Measurements from ENCODE around the gene TEKT5. TPM values are rescaled to one million over a fixed set of nuclear protein-coding genes. Genes with fewer than 3 reads are reported as not detected.

The TEKT5 gene
- total and polyA plus RNA-seq, 9 of the 15 experiments (the other 6 are each of a cell fraction or from before 2014, with no cell fraction given), result 0.10 to 0.19 TPM; not detected in 7

DNA sequence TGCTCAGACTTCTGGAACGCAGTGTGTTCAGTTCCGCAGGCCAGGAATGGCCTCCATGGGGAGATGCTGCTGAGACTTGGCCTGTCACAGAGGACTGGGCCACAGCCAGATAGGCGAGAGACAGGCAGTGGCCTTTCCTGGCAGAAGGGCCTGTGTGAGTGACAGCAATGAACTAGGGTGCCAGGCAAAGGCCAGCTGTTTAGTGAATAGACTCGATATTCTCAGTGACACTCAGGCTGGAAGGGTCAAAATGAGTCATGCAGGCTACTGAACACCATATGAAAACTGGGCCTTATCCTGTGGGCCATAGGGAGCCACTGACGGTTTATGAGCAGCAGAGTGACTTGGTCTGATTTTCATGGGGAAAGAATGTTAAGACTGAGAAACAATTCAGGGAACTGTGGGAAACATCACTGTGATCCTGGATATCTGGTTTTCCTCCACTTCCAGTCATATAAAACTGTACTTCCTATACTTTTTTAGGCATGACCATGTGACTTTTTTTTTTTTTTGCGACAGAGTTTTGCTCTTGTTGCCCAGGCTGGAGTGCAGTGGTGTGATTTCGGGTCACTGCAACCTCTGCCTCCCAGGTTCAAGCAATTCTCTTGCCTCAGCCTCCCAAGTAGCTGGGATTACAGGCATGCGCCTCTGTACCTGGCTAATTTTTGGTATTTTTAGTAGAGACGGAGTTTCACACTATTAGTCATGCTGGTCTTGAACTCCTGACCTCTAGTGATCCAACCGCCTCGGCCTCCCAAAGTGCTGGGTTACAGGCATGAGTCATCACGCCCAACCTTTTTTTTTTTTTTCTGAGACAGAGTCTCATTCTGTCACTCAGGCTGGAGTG, 43.7 kb upstream of the TEKT5 start (continued):
- TF ChIP-seq TRIM28 (IDR thresholded peaks at IDR 0.05) (0 out of 2 replicates have a peak, but pooled peaks have one; percentile 42), ZFP36 (IDR thresholded peaks at IDR 0.05; ENCODE audit: low read depth, low read length, partially characterized antibody) (peak; percentile 93), DACH1 (IDR thresholded peaks at IDR 0.05; ENCODE audit: partially characterized antibody) (peak; percentile 61), RBBP5 (IDR thresholded peaks at IDR 0.05; ENCODE audit: borderline replicate concordance, insufficient read depth, low read length, poor library complexity, severe bottlenecking) (peak; percentile 35), RHOXF2B (CRISPR knock-in tag; conservative IDR thresholded peaks at IDR 0.05) (no peak), SMARCC2 (IDR thresholded peaks at IDR 0.05; ENCODE audit: low read depth) (peak; percentile 84), ETV5 (CRISPR knock-in tag; IDR thresholded peaks at IDR 0.05; ENCODE audit: low read depth) (no peak), PTRF (tag; IDR thresholded peaks at IDR 0.05) (no peak), PPARD (CRISPR knock-in tag; IDR thresholded peaks at IDR 0.05) (no peak), RBM14 (IDR thresholded peaks at IDR 0.05; ENCODE audit: borderline replicate concordance, insufficient read depth, low read depth, low read length) (no peak), MCM5 (IDR thresholded peaks at IDR 0.05; ENCODE audit: low read depth) (no peak), CREB1 (IDR thresholded peaks at IDR 0.05) (no peak), CREB1 (CRISPR knock-in tag; IDR thresholded peaks at IDR 0.05) (peak; percentile 27; the same call in 1 of the 2 replicates), PTTG1 (tag; IDR thresholded peaks at IDR 0.05; ENCODE audit: low read depth) (no peak), ADNP (tag; IDR thresholded peaks at IDR 0.05) (peak; percentile 84), ZNF695 (CRISPR knock-in tag; IDR thresholded peaks at IDR 0.05) (no peak), NFIC (IDR thresholded peaks at IDR 0.05) (0 out of 2 replicates have a peak, but pooled peaks have one; percentile 36), STAG1 (CRISPR knock-in tag; IDR thresholded peaks at IDR 0.05; ENCODE audit: borderline replicate concordance) (no peak), NFIX (CRISPR knock-in tag; IDR thresholded peaks at IDR 0.05; ENCODE audit: low read depth) (no peak), KLF13 (tag; IDR thresholded peaks at IDR 0.05; ENCODE audit: borderline replicate concordance, low read depth) (no peak)
- TF ChIP-seq, protein P1, sequence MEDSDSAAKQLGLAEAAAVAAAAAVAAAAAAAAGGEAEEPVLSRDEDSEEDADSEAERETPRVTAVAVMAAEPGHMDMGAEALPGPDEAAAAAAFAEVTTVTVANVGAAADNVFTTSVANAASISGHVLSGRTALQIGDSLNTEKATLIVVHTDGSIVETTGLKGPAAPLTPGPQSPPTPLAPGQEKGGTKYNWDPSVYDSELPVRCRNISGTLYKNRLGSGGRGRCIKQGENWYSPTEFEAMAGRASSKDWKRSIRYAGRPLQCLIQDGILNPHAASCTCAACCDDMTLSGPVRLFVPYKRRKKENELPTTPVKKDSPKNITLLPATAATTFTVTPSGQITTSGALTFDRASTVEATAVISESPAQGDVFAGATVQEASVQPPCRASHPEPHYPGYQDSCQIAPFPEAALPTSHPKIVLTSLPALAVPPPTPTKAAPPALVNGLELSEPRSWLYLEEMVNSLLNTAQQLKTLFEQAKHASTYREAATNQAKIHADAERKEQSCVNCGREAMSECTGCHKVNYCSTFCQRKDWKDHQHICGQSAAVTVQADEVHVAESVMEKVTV (CRISPR knock-in tag; IDR thresholded peaks at IDR 0.05), result no peak
- TF ChIP-seq, protein P2, sequence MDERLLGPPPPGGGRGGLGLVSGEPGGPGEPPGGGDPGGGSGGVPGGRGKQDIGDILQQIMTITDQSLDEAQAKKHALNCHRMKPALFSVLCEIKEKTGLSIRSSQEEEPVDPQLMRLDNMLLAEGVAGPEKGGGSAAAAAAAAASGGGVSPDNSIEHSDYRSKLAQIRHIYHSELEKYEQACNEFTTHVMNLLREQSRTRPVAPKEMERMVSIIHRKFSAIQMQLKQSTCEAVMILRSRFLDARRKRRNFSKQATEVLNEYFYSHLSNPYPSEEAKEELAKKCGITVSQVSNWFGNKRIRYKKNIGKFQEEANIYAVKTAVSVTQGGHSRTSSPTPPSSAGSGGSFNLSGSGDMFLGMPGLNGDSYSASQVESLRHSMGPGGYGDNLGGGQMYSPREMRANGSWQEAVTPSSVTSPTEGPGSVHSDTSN (CRISPR knock-in tag; IDR thresholded peaks at IDR 0.05; ENCODE audit: low read depth), result no peak
- TF ChIP-seq, protein P2 (tag; conservative IDR thresholded peaks at IDR 0.05; ENCODE audit: low read depth), result peak; percentile 85
- TF ChIP-seq, protein P3, sequence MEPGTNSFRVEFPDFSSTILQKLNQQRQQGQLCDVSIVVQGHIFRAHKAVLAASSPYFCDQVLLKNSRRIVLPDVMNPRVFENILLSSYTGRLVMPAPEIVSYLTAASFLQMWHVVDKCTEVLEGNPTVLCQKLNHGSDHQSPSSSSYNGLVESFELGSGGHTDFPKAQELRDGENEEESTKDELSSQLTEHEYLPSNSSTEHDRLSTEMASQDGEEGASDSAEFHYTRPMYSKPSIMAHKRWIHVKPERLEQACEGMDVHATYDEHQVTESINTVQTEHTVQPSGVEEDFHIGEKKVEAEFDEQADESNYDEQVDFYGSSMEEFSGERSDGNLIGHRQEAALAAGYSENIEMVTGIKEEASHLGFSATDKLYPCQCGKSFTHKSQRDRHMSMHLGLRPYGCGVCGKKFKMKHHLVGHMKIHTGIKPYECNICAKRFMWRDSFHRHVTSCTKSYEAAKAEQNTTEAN (CRISPR knock-in tag; IDR thresholded peaks at IDR 0.05), result no peak
